Endothelial cell of umbilical vein (primary cell): Measurements from ENCODE around the gene ADGRD1. TPM values are rescaled to one million over a fixed set of nuclear protein-coding genes. Genes with fewer than 3 reads are reported as not detected.

Experiments
- BruUV-seq: library from RNA; stranded (reverse); fragments of 400-500 nt; replicated peaks from 2 replicates; lab custom pipeline; 2021; lab: Mats Ljungman, UMichigan
- CTCF ChIA-PET: fragments of 300-600, 350-600 bp; sonication (Branson Sonifier 250); formaldehyde crosslinking; loops from one replicate; lab custom pipeline; 2021; ENCODE audit warnings: antibody characterized with exemption, inconsistent platforms; lab: Charles Lee
- POLR2A ChIA-PET: fragments of 300-600, 350-600 bp; sonication (Branson Sonifier 250); formaldehyde crosslinking; loops from one replicate; lab custom pipeline; 2021; ENCODE audit warnings: antibody characterized with exemption, inconsistent platforms; lab: Charles Lee
- DNase-seq: peaks from one replicate; pipeline ENCODE4 v3.0.0-alpha.2; 2011; ENCODE audit warnings: low read depth, low spot score
- FAIRE-seq: peaks from 2 replicates; lab custom pipeline; 2011; peaks lifted over from hg19 to GRCh38; lab: Jason Lieb, UNC
- H2AFZ ChIP-seq: 2 replicates; pipeline ENCODE4 v1.6.0; 2012; ENCODE audit warnings: low read depth, low read length, control low read depth, inconsistent platforms
- H3K27ac ChIP-seq: 2 replicates; pipeline ENCODE4 v1.5.1; 2011; ENCODE audit warnings: low read depth, mild to moderate bottlenecking, control low read depth, low read length, moderate library complexity; ENCODE audit not compliant: insufficient read depth
- H3K27me3 ChIP-seq, 2 experiments: 2 replicates each; pipeline versions ENCODE4 v1.6.0 to v1.6.1; 2011; ENCODE audit warnings: low read length in 2 of 2, mixed read lengths in 1 of 2; ENCODE audit not compliant: control insufficient read depth in 2 of 2, insufficient read depth in 2 of 2
- H3K36me3 ChIP-seq, 2 experiments: 2 replicates in 1 of 2; 3 replicates in 1 of 2; pipeline ENCODE4 v1.5.1; 2011; ENCODE audit warnings: low read length in 2 of 2, mild to moderate bottlenecking in 1 of 2, moderate library complexity in 1 of 2; ENCODE audit not compliant: control insufficient read depth in 2 of 2, insufficient read depth in 2 of 2; ENCODE audit errors: extremely low read depth in 1 of 2
- H3K4me1 ChIP-seq: 3 replicates; pipeline ENCODE4 v1.5.1; 2011; ENCODE audit warnings: mild to moderate bottlenecking, low read length; ENCODE audit not compliant: control insufficient read depth, insufficient read depth; ENCODE audit errors: extremely low read depth
- H3K4me2 ChIP-seq: 2 replicates; pipeline ENCODE4 v1.6.1; 2011; ENCODE audit warnings: low read length, control low read depth, mixed read lengths; ENCODE audit not compliant: insufficient read depth
- H3K4me3 ChIP-seq, 3 experiments: fragments of 200-600 bp in 1 of 3; sonication (generic), shearing (Covaris generic) in 1 of 3; replicated peaks in 1 of 3; 2 replicates each; pipeline ENCODE4 v1.5.1; 2011 to 2016; ENCODE audit warnings: control low read depth in 3 of 3, low read length in 3 of 3, mild to moderate bottlenecking in 2 of 3, inconsistent platforms in 1 of 3, low read depth in 1 of 3, moderate library complexity in 1 of 3; ENCODE audit not compliant: insufficient read depth in 1 of 3
- H3K79me2 ChIP-seq: 2 replicates; pipeline ENCODE4 v1.6.0; 2012; ENCODE audit warnings: low read length, inconsistent platforms; ENCODE audit not compliant: control insufficient read depth, insufficient read depth
- H3K9ac ChIP-seq: replicated peaks from 2 replicates; pipeline ENCODE3; 2011; ENCODE audit warnings: low read length, control low read depth; ENCODE audit not compliant: insufficient read depth; ENCODE audit errors: extremely low read depth
- H3K9me1 ChIP-seq: replicated peaks from 3 replicates; pipeline ENCODE4 v1.6.0; 2011; ENCODE audit warnings: mild to moderate bottlenecking, low read length; ENCODE audit not compliant: control insufficient read depth, insufficient read depth; ENCODE audit errors: extremely low read depth
- H3K9me3 ChIP-seq: replicated peaks from 2 replicates; pipeline ENCODE4 v1.5.1; 2012; ENCODE audit warnings: low read length, inconsistent platforms; ENCODE audit not compliant: control insufficient read depth, insufficient read depth
- H4K20me1 ChIP-seq: replicated peaks from 2 replicates; pipeline ENCODE3; 2011; ENCODE audit warnings: mild to moderate bottlenecking, low read length; ENCODE audit not compliant: control insufficient read depth, insufficient read depth; ENCODE audit errors: extremely low read depth
- EZH2 ChIP-seq: IDR thresholded peaks from 2 replicates; pipeline ENCODE4 v1.6.1; 2012; ENCODE audit warnings: borderline replicate concordance, low read depth, mild to moderate bottlenecking, moderate library complexity, low read length, inconsistent platforms; ENCODE audit not compliant: severe bottlenecking
- FOS ChIP-seq: IDR thresholded peaks from 2 replicates; pipeline ENCODE4 v1.6.1; 2011; ENCODE audit warnings: mild to moderate bottlenecking, low read length, moderate library complexity, borderline replicate concordance; ENCODE audit not compliant: insufficient read depth
- GATA2 ChIP-seq: IDR thresholded peaks from 2 replicates; pipeline ENCODE4 v1.7.0; 2011; ENCODE audit warnings: low read depth, mild to moderate bottlenecking, moderate library complexity, mixed read lengths, low read length; ENCODE audit not compliant: insufficient read length, insufficient read depth
- JUN ChIP-seq: IDR thresholded peaks from 2 replicates; pipeline ENCODE4 v1.6.1; 2011; ENCODE audit warnings: borderline replicate concordance, low read depth; ENCODE audit not compliant: insufficient read length, insufficient read depth
- MYC ChIP-seq: IDR thresholded peaks from one replicate; pipeline ENCODE4 v1.6.1; 2011; ENCODE audit warnings: mild to moderate bottlenecking, low read depth, low read length
- POLR2A ChIP-seq: IDR thresholded peaks from 2 replicates; pipeline ENCODE4 v1.6.1; 2012; ENCODE audit warnings: low read depth, mild to moderate bottlenecking, control low read depth, low read length
- POLR2AphosphoS5 ChIP-seq: IDR thresholded peaks from 2 replicates; pipeline ENCODE4 v1.6.1; 2012; ENCODE audit warnings: low read depth, mild to moderate bottlenecking, control low read depth, low read length, moderate library complexity; ENCODE audit not compliant: insufficient read depth
- dilution Hi-C: fragments of 300-500 bp; cut with MboI; formaldehyde crosslinking; loops from one replicate; pipeline ENCODE4 v1.15.0; 2019; ENCODE audit warnings: low sequenced_read_pairs; ENCODE audit not compliant: extremely low pct_ligation_motif_present
- intact Hi-C: fragments of 100-400 bp; cut with micrococcal nuclease; formaldehyde crosslinking; loops from one replicate; pipeline ENCODE4 v1.10.0; 2022
- polyA plus RNA-seq, 4 experiments: library from polyadenylated mRNA; depleted of rRNA in 3 of 4; stranded (reverse) in 3 of 4; unstranded in 1 of 4; fragments of >200 nt; gene quantifications; 2 replicates each; pipeline versions ENCODE4 v1.2.1 to v1.2.3, GENCODE V29; 2011 to 2012; ENCODE audit warnings: missing spikeins in 1 of 4
- total RNA-seq: library from RNA; stranded (reverse); gene quantifications from 2 replicates; pipeline ENCODE4 v1.2.3, GENCODE V29; 2021
- TF ChIP-seq, protein P1 (sequence below), 2 donors: IDR thresholded peaks; 1 replicate in 1 of 2; 2 replicates in 1 of 2; pipeline ENCODE4 v1.5.1; 2011; ENCODE audit warnings: low read length in 2 of 2, mild to moderate bottlenecking in 2 of 2, moderate library complexity in 2 of 2, control low read depth in 1 of 2, inconsistent platforms in 1 of 2, low read depth in 1 of 2; ENCODE audit not compliant: insufficient read depth in 1 of 2; ENCODE audit errors: extremely low read depth in 1 of 2
- TF ChIP-seq, protein P2 (sequence below): IDR thresholded peaks from 2 replicates; pipeline ENCODE4 v1.6.1; 2011; ENCODE audit not compliant: insufficient read depth, insufficient read length

ADGRD1 gene
- total and polyA plus RNA-seq, 2 donors (not counting 3 experiments of a cell fraction or from before 2014, with no cell fraction given), result 0.07 TPM; not detected in 1

DNA sequence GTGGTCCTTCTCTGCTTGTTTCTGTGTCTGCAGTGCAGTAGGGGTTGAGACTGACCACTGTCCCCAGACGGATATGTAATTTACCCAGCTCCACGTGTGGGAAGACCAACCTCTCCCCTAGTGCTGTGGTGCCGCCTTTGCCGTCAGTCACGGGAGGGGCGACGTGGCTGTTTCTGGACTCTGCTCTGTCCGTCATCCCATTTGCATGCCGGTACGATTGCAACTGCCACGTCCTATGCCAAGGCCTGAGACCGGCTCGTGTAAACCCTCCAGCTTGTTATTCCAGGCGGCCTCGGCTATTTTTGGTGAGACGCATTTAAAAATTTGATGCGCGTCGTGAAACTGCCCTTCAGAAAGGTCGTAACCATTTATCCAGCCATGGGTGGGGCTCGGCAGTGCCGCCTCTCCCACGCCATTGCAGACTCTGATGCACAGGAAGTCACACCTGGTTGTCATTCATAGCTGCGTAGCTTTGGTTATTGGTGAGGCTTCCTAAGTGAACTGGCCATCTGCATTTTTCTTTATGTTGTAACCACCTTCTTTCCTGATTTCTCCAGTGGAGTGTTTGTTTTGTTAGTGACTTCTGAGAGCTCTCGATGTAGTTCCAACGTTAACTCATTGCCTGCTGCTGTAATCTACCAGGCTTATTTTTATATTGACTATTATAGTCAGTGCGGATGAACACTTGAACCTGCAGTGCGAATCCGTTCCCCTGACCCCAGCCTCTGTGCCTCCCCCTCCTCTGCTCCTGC, 75.1 kb downstream of the ADGRD1 start:
- Histone ChIP-seq H4K20me1 (no peaks in the 10 kb centered on the region), H3K4me3 (no peak overlapping the region), H3K9ac (no peak overlapping the region), H3K27ac (no peak overlapping the region), H3K9me1 (no peaks in the 10 kb centered on the region), H3K27me3 (no peaks in the 10 kb centered on the region), H3K4me2 (no peak overlapping the region), H2AFZ (no peak overlapping the region), H3K79me2 (no peaks in the 10 kb centered on the region), H3K36me3 (no peaks in the 10 kb centered on the region), H3K9me3 (no peaks in the 10 kb centered on the region), H3K4me1 (no peaks in the 10 kb centered on the region)
- ChIA-PET POLR2A (no interaction called here), CTCF (no interaction called here)
- DNase-seq (no peak), FAIRE-seq (no peak)
- dilution Hi-C loops (no loop called here), intact Hi-C loops (no loop called here)
- no peak for TF ChIP-seq POLR2A
- no peak for TF ChIP-seq POLR2AphosphoS5
- TF ChIP-seq GATA2, result no peak
- no peak for TF ChIP-seq MYC
- TF ChIP-seq, protein P1, sequence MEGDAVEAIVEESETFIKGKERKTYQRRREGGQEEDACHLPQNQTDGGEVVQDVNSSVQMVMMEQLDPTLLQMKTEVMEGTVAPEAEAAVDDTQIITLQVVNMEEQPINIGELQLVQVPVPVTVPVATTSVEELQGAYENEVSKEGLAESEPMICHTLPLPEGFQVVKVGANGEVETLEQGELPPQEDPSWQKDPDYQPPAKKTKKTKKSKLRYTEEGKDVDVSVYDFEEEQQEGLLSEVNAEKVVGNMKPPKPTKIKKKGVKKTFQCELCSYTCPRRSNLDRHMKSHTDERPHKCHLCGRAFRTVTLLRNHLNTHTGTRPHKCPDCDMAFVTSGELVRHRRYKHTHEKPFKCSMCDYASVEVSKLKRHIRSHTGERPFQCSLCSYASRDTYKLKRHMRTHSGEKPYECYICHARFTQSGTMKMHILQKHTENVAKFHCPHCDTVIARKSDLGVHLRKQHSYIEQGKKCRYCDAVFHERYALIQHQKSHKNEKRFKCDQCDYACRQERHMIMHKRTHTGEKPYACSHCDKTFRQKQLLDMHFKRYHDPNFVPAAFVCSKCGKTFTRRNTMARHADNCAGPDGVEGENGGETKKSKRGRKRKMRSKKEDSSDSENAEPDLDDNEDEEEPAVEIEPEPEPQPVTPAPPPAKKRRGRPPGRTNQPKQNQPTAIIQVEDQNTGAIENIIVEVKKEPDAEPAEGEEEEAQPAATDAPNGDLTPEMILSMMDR (IDR thresholded peaks at IDR 0.05; ENCODE audit: extremely low read depth in 1 of 2, insufficient read depth in 1 of 2, low read depth in 1 of 2, low read length in 2 of 2), result no peak
- no peak for TF ChIP-seq FOS
- no peak for TF ChIP-seq JUN
- no peak for TF ChIP-seq EZH2
- TF ChIP-seq, protein P2, sequence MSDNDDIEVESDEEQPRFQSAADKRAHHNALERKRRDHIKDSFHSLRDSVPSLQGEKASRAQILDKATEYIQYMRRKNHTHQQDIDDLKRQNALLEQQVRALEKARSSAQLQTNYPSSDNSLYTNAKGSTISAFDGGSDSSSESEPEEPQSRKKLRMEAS, result no peak
- no TSS peak for BruUV-seq
